Measurements from ENCODE around the gene HM13. TPM values are rescaled to one million over a fixed set of nuclear protein-coding genes. Genes with fewer than 3 reads are reported as not detected.
A peak's percentile ranks its signal among the peaks of the same experiment; 100 is the strongest.

Gene HM13
- total and polyA plus RNA-seq, 2 of the 13 experiments (the other 11 are each of a cell fraction or from before 2014, with no cell fraction given): 118 to 243 TPM

- no peak for TF ChIP-seq EP300 (IDR thresholded peaks at IDR 0.05; ENCODE audit: low read depth in 2 of 2, low read length in 2 of 2)
- TF ChIP-seq EP300 (CRISPR knock-in tag; IDR thresholded peaks at IDR 0.05; ENCODE audit: borderline replicate concordance): no peak
- no peak for TF ChIP-seq YEATS2 (CRISPR knock-in tag; IDR thresholded peaks at IDR 0.05; ENCODE audit: borderline replicate concordance)
- no peak for TF ChIP-seq FOSL2 (CRISPR knock-in tag; IDR thresholded peaks at IDR 0.05)
- TF ChIP-seq ZNF281 (CRISPR knock-in tag; IDR thresholded peaks at IDR 0.05; ENCODE audit: borderline replicate concordance): no peak
- TF ChIP-seq ZNF441 (CRISPR knock-in tag; IDR thresholded peaks at IDR 0.05; ENCODE audit: borderline replicate concordance): no peak
- TF ChIP-seq ZXDC (CRISPR knock-in tag; IDR thresholded peaks at IDR 0.05): no peak
- TF ChIP-seq AHR (CRISPR knock-in tag; IDR thresholded peaks at IDR 0.05): no peak
- peak; percentile 97 for TF ChIP-seq ZNF121 (CRISPR knock-in tag; IDR thresholded peaks at IDR 0.05)
- no peak for TF ChIP-seq RFX1 (IDR thresholded peaks at IDR 0.05)
- no peak for TF ChIP-seq MLLT10 (CRISPR knock-in tag; IDR thresholded peaks at IDR 0.05)
- 0 out of 2 replicates have a peak, but pooled peaks have one; percentile 10 for TF ChIP-seq SATB2 (CRISPR knock-in tag; IDR thresholded peaks at IDR 0.05)
- TF ChIP-seq ZNF260 (CRISPR knock-in tag; IDR thresholded peaks at IDR 0.05; ENCODE audit: borderline replicate concordance, low read depth): no peak
- 0 out of 2 replicates have a peak, but pooled peaks have one; percentile 73 for TF ChIP-seq ZZZ3 (CRISPR knock-in tag; IDR thresholded peaks at IDR 0.05; ENCODE audit: borderline replicate concordance)
- no peak for TF ChIP-seq RELA (CRISPR knock-in tag; IDR thresholded peaks at IDR 0.05)
- TF ChIP-seq MIXL1 (CRISPR knock-in tag; IDR thresholded peaks at IDR 0.05): no peak
- no peak for TF ChIP-seq NFYB (CRISPR knock-in tag; IDR thresholded peaks at IDR 0.05)
- TF ChIP-seq ZNF350 (CRISPR knock-in tag; IDR thresholded peaks at IDR 0.05; ENCODE audit: borderline replicate concordance, low read depth): no peak
- TF ChIP-seq TSC22D2 (CRISPR knock-in tag; IDR thresholded peaks at IDR 0.05; ENCODE audit: borderline replicate concordance): 0 out of 2 replicates have a peak, but pooled peaks have one; percentile 3
- peak; percentile 81 for TF ChIP-seq ZMYM3 (CRISPR knock-in tag; IDR thresholded peaks at IDR 0.05)
- TF ChIP-seq ZNF570 (CRISPR knock-in tag; IDR thresholded peaks at IDR 0.05; ENCODE audit: borderline replicate concordance): no peak
- TF ChIP-seq ZNF563 (CRISPR knock-in tag; IDR thresholded peaks at IDR 0.05): 0 out of 2 replicates have a peak, but pooled peaks have one; percentile 42
- TF ChIP-seq ZFP36 (IDR thresholded peaks at IDR 0.05; ENCODE audit: borderline replicate concordance, low read depth, low read length, partially characterized antibody): no peak
- TF ChIP-seq ZNF781 (CRISPR knock-in tag; IDR thresholded peaks at IDR 0.05; ENCODE audit: borderline replicate concordance, not compliant biosample characterization): peak; percentile 59
- no peak for TF ChIP-seq CREM (IDR thresholded peaks at IDR 0.05)
- TF ChIP-seq CREM (CRISPR knock-in tag; IDR thresholded peaks at IDR 0.05): no peak
- no peak for TF ChIP-seq CC2D1A (CRISPR knock-in tag; IDR thresholded peaks at IDR 0.05)
Observed at GRCh38 chr20:31594002-31594557, 79.8 kb downstream of the HM13 start (continued).

All from HepG2 (cell line).